Measurements from ENCODE around the gene EMC7. TPM values are rescaled to one million over a fixed set of nuclear protein-coding genes. Genes with fewer than 3 reads are reported as not detected.

Gene EMC7
- total and polyA plus RNA-seq, 2 of the 13 experiments (the other 11 are each of a cell fraction or from before 2014, with no cell fraction given) = 46.8 to 113 TPM

GRCh38 chr15:34038023-34038870, 63.4 kb downstream of the EMC7 start (continued):
- TF ChIP-seq ZBTB40 (IDR thresholded peaks at IDR 0.05) = no peak
- no peak for TF ChIP-seq ZBTB40 (CRISPR knock-in tag; IDR thresholded peaks at IDR 0.05)
- TF ChIP-seq NPAS2 (CRISPR knock-in tag; IDR thresholded peaks at IDR 0.05; ENCODE audit: borderline replicate concordance) = no peak
- peak; percentile 53; the same call in 1 of the 2 replicates for TF ChIP-seq HOXA3 (CRISPR knock-in tag; IDR thresholded peaks at IDR 0.05)
- no peak for TF ChIP-seq U2AF1 (optimal IDR thresholded peaks at IDR 0.05; ENCODE audit: low read depth, low read length)
- no peak for TF ChIP-seq ZNF737 (CRISPR knock-in tag; IDR thresholded peaks at IDR 0.05; ENCODE audit: borderline replicate concordance)
- TF ChIP-seq ZNF605 (CRISPR knock-in tag; IDR thresholded peaks at IDR 0.05) = no peak
- no peak for TF ChIP-seq NKX3-1 (CRISPR knock-in tag; IDR thresholded peaks at IDR 0.05)
- no peak for TF ChIP-seq ZNF136 (CRISPR knock-in tag; IDR thresholded peaks at IDR 0.05; ENCODE audit: low read depth)
- no peak for TF ChIP-seq ZNF619 (CRISPR knock-in tag; IDR thresholded peaks at IDR 0.05)
- TF ChIP-seq SOX13 (IDR thresholded peaks at IDR 0.05) = no peak
- 0 out of 4 replicates have a peak, but pooled peaks of 1 of the 2 experiments have one; percentile 10 for TF ChIP-seq SOX13 (CRISPR knock-in tag; conservative IDR thresholded peaks at IDR 0.05 in 1 of 2, IDR thresholded peaks at IDR 0.05 in 1 of 2)
- no peak for TF ChIP-seq FOXP1 (IDR thresholded peaks at IDR 0.05)
- no peak for TF ChIP-seq FOXP1 (CRISPR knock-in tag; IDR thresholded peaks at IDR 0.05)
- TF ChIP-seq SMARCC2 (IDR thresholded peaks at IDR 0.05) = no peak
- TF ChIP-seq GATAD1 (CRISPR knock-in tag; IDR thresholded peaks at IDR 0.05) = no peak
- no peak; the same call in 1 of the 2 replicates for TF ChIP-seq FOXM1 (CRISPR knock-in tag; IDR thresholded peaks at IDR 0.05)
- no peak for TF ChIP-seq ZNF234 (CRISPR knock-in tag; conservative IDR thresholded peaks at IDR 0.05)
- peak; percentile 49; the same call in 1 of the 2 replicates for TF ChIP-seq ZFP90 (CRISPR knock-in tag; IDR thresholded peaks at IDR 0.05; ENCODE audit: borderline replicate concordance)
- TF ChIP-seq PLSCR1 (CRISPR knock-in tag; IDR thresholded peaks at IDR 0.05; ENCODE audit: borderline replicate concordance) = no peak
- TF ChIP-seq ZBTB7A (CRISPR knock-in tag; IDR thresholded peaks at IDR 0.05) = 0 out of 2 replicates have a peak, but pooled peaks have one; percentile 27
- no peak for TF ChIP-seq EEA1 (CRISPR knock-in tag; IDR thresholded peaks at IDR 0.05; ENCODE audit: borderline replicate concordance)

Measured in HepG2 (cell line).